Ovary (tissue), 9 donors: ENCODE results near the gene ARF6. TPM values are rescaled to one million over a fixed set of nuclear protein-coding genes. Genes with fewer than 3 reads are reported as not detected.

Source experiments
- DNase-seq, 5 donors: peaks; one replicate each; pipeline ENCODE4 v3.0.0-alpha.2; 2019 to 2020
- H3K27ac ChIP-seq, 2 donors: fragments of 200-600 bp; one replicate each; pipeline versions ENCODE4 v1.5.1 to v1.8.0; 2019 to 2022
- H3K27me3 ChIP-seq: fragments of 200-600 bp; one replicate; pipeline ENCODE4 v1.8.0; 2022
- H3K36me3 ChIP-seq: fragments of 200-600 bp; sonication (generic); one replicate; pipeline ENCODE4 v1.5.1; 2019
- H3K4me1 ChIP-seq: one replicate; pipeline ENCODE4 v1.8.1; 2013; ENCODE audit warnings: mild to moderate bottlenecking, moderate library complexity; ENCODE audit not compliant: insufficient read depth
- H3K4me3 ChIP-seq: fragments of 200-600 bp; sonication (generic); one replicate; pipeline ENCODE4 v1.5.1; 2017
- H3K9me3 ChIP-seq, 2 donors: fragments of 200-600 bp in 1 of 2; sonication (generic) in 1 of 2; one replicate each; pipeline versions ENCODE4 v1.5.1 to v1.8.1; 2013 to 2019; ENCODE audit warnings: mild to moderate bottlenecking in 1 of 2, moderate library complexity in 1 of 2
- CTCF ChIP-seq, 3 donors: fragments of 450-650 bp in 2 of 3; fragments of 200-600 bp in 1 of 3; IDR thresholded peaks; one replicate each; pipeline versions ENCODE4 v1.5.1 to v1.8.0; 2016 to 2022; ENCODE audit warnings: antibody characterized with exemption in 3 of 3, mild to moderate bottlenecking in 1 of 3
- EP300 ChIP-seq: sonication (generic); formaldehyde crosslinking; IDR thresholded peaks from one replicate; pipeline ENCODE4 v1.6.1; 2017; ENCODE audit warnings: antibody characterized with exemption
- POLR2A ChIP-seq: fragments of 450-650 bp; IDR thresholded peaks from one replicate; pipeline ENCODE4 v1.6.1; 2017; ENCODE audit warnings: antibody characterized with exemption, mild to moderate bottlenecking, moderate library complexity
- WGBS, 3 donors: extraction: QIAGEN DNeasy Blood & Tissue Kit in 1 of 3; methylation state at CpG; one replicate each; pipeline versions ENCODE4 v1.1.5 to v1.1.7; 2013 to 2017; 5-methylcytosine and 5-hydroxymethylcytosine counted together
- intact Hi-C, 4 donors: fragments of 100-400 bp; cut with DNase I; formaldehyde crosslinking; loops; one replicate each; pipeline versions ENCODE4 v1.11.0 to v1.15.1; 2022 to 2023
- polyA plus RNA-seq, 2 donors: library from polyadenylated mRNA; stranded (reverse); fragments of 200-250 nt in 1 of 2; fragments of 350-450 nt in 1 of 2; fragmentation: Illumina TruSeq in 1 of 2; extraction: RNeasy Lipid Tissue Mini Kit (QIAGEN cat#74804) in 1 of 2; gene quantifications; one replicate each; pipeline ENCODE4 v1.2.3, GENCODE V29; 2013 to 2014
- total RNA-seq, 7 donors: library from RNA; depleted of rRNA in 2 of 7; stranded (reverse); fragments of >200 nt in 2 of 7; fragmentation: NEBNext Ultra II Directional in 3 of 7; extraction: Animal tissue kit (Norgen Biotek cat#: 25700) in 3 of 7; gene quantifications; one replicate each; pipeline versions ENCODE4 v1.1.0 to v1.2.4, GENCODE V29; 2016 to 2023
- donor health status: DM: no; HTN: no; CAD: no; lungs with moderate emphysema.
- donor health status: DM: no; HTN: no; CAD: no.
- donor health status: Bipolar disorder and iron deficiency.
- donor health status: DM: yes; HTN: yes; CAD: no.
- donor health status: DM: no; HTN: no; CAD: no.
- donor health status: DM: yes; HTN: yes; CAD: no.

The ARF6 gene
- total and polyA plus RNA-seq, 9 donors: 19.8 to 39.7 (median 34.1) TPM

- Histone ChIP-seq H3K36me3 (no peaks in the 10 kb centered on the region), H3K27me3 (no peaks in the 10 kb centered on the region), H3K4me3 (no peak overlapping the region), H3K27ac (no peak overlapping the region), H3K4me1 (no peaks in the 10 kb centered on the region), H3K9me3 (no peaks in the 10 kb centered on the region)
- 74 to 75% (median 75%) methylated on average over 3 of the region's 3 CpGs for WGBS, 3 donors
- no peak for TF ChIP-seq EP300
- TF ChIP-seq CTCF (IDR thresholded peaks at IDR 0.05): no peak
- no peak for TF ChIP-seq POLR2A
- intact Hi-C loops: loop anchor here in 1 of 4 donors (10.0 kb wide), 1 partner anchor 224 kb away; the partner anchor contains the start of gene DNAAF2
- DNase-seq: no peak
These were observed 34.5 kb upstream of the ARF6 start for GRCh38 chr14:49858383-49858782.

DNA sequence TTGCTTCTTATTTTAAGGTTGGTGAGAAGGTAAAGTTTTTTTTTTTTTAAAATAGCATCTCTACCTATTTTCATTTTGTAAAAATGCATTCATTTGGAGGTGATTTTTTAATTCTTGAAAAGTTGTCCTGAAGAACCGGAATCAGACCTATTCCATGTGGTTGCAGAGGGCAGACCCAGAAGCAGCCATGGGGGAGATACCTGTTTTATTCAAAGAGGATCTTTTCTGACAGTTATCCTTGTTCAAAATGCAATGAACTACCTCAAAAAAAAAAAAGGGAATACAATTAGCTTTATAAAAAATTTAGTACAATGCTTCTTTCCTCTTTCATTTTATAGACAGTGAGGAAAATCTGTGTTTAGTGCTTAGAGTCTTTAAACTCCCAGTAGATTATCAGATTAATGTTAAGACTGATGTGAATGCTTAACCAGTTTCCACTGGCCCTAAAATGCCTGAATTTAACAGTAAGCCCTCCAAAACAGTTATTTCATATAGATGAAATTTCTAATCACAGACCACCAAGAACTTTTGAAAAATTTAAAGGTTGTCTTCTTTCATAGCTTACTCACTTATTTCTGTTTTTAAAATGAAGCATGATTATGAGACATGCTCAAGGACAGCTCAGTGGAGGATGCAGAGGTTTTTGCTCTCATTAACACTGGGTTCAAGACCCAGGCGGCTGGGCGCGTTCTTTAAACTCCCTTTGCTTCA, 31.7 kb upstream of the ARF6 start:
- 14 to 17% (median 16%) methylated on average over 4 of the region's 4 CpGs for WGBS, 3 donors
- Histone ChIP-seq H3K4me1 (peaks cover 2% of the 10 kb centered on the region), H3K27ac (peak overlapping the region; percentile 95), H3K9me3 (no peaks in the 10 kb centered on the region), H3K4me3 (peak overlapping the region; percentile 54), H3K36me3 (no peaks in the 10 kb centered on the region), H3K27me3 (no peaks in the 10 kb centered on the region)
- no peak for DNase-seq
- TF ChIP-seq POLR2A: no peak
- TF ChIP-seq CTCF (IDR thresholded peaks at IDR 0.05): no peak
- no peak for TF ChIP-seq EP300
- intact Hi-C loops: loop anchor here in 2 of 4 donors (10.0 kb wide), 1 partner anchor 244 kb away; no protein-coding TSS in a partner anchor

DNA sequence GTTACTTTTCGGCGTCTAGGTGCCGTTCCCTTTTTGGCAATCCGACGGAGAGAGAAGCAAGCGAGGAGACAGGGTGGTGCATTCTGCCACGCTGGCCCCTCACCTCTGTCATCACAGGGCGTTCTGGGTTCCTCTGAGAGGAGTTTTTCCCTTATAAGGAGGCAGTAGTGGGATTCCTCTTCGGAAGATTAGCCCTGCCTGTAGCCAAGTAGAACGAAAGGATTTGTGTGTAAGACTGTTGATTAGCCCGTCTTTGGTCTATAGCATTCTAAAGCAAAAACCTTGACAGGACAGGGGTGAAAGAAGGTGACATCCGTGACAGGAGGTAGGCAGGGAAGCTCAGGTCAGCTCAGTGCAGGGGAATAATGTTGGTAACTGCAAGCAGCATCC, 31.2 kb upstream of the ARF6 start:
- H3K27ac ChIP-seq: peak overlapping the region; percentile 95
- H3K9me3 ChIP-seq: no peaks in the 10 kb centered on the region
- TF ChIP-seq CTCF (IDR thresholded peaks at IDR 0.05) (no peak), POLR2A (peak; percentile 5), EP300 (no peak)
- no peaks in the 10 kb centered on the region for H3K36me3 ChIP-seq
- 0 to 1% (median 0%) methylated on average over 12 of the region's 12 CpGs for WGBS, 3 donors
- peak; percentile 61 to 80 (median 73) for DNase-seq
- intact Hi-C loops: loop anchor here in 2 of 4 donors (10.0 kb wide), 1 partner anchor 243 kb away; no protein-coding TSS in a partner anchor
- peaks cover 2% of the 10 kb centered on the region for H3K4me1 ChIP-seq
- no peaks in the 10 kb centered on the region for H3K27me3 ChIP-seq
- peak overlapping the region; percentile 54 for H3K4me3 ChIP-seq

- intact Hi-C loops: loop anchor here in 2 of 4 donors (10.0 kb wide), 1 partner anchor 243 kb away; no protein-coding TSS in a partner anchor
- Histone ChIP-seq H3K27ac (peak overlapping the region; percentile 95), H3K36me3 (no peaks in the 10 kb centered on the region), H3K4me3 (peak overlapping the region; percentile 54), H3K9me3 (no peaks in the 10 kb centered on the region), H3K27me3 (no peaks in the 10 kb centered on the region), H3K4me1 (peaks cover 2% of the 10 kb centered on the region)
- DNase-seq: peak; percentile 81 to 90 (median 89)
- 1 to 2% (median 1%) methylated on average over 29 to 30 of the region's 30 CpGs for WGBS, 3 donors
- no peak for TF ChIP-seq EP300
- peak; percentile 24 for TF ChIP-seq POLR2A
- TF ChIP-seq CTCF (IDR thresholded peaks at IDR 0.05): peak; percentile 100
These were observed 30.7 kb upstream of the ARF6 start for GRCh38 chr14:49862089-49862673.
